Parathyroid adenoma (tissue), 2 donors: ENCODE results near the gene RASSF9.

Experiments used
- H2AFZ ChIP-seq: fragments of 300-600 bp; sonication (generic); one replicate; pipeline ENCODE4 v1.7.0; 2017; ENCODE audit warnings: antibody characterized with exemption, mild to moderate bottlenecking
- H3K27ac ChIP-seq: fragments of 300-600 bp; sonication (generic); one replicate; pipeline ENCODE4 v1.7.0; 2017
- H3K27me3 ChIP-seq: fragments of 300-600 bp; sonication (generic); one replicate; pipeline ENCODE4 v1.7.0; 2017; ENCODE audit warnings: low read length; ENCODE audit not compliant: control insufficient read depth, insufficient read depth
- H3K36me3 ChIP-seq: fragments of 300-600 bp; sonication (generic); one replicate; pipeline ENCODE4 v1.7.0; 2017; ENCODE audit warnings: low read length; ENCODE audit not compliant: control insufficient read depth, insufficient read depth
- H3K4me1 ChIP-seq: fragments of 300-600 bp; sonication (generic); one replicate; pipeline ENCODE4 v1.7.0; 2017; ENCODE audit warnings: control low read depth
- H3K4me2 ChIP-seq: fragments of 300-600 bp; sonication (generic); one replicate; pipeline ENCODE4 v1.7.0; 2017; ENCODE audit warnings: low read length
- H3K4me3 ChIP-seq: fragments of 300-600 bp; sonication (generic); one replicate; pipeline ENCODE4 v1.7.0; 2017; ENCODE audit warnings: low read depth, low read length
- H3K79me2 ChIP-seq: fragments of 300-600 bp; sonication (generic); one replicate; pipeline ENCODE4 v1.7.0; 2017; ENCODE audit warnings: control low read depth
- H3K9ac ChIP-seq: fragments of 300-600 bp; sonication (generic); one replicate; pipeline ENCODE4 v1.7.0; 2017; ENCODE audit warnings: mild to moderate bottlenecking
- H3K9me3 ChIP-seq: fragments of 300-600 bp; sonication (generic); one replicate; pipeline ENCODE4 v1.7.0; 2017; ENCODE audit warnings: low read length; ENCODE audit not compliant: control insufficient read depth
- TF ChIP-seq, protein P1 (sequence below): fragments of 300-600 bp; sonication (generic); IDR thresholded peaks from one replicate; pipeline ENCODE4 v1.7.0; 2017; ENCODE audit warnings: antibody characterized with exemption, mild to moderate bottlenecking
- donor health status: primary hyperparathyroidism.

RASSF9 gene

DNA sequence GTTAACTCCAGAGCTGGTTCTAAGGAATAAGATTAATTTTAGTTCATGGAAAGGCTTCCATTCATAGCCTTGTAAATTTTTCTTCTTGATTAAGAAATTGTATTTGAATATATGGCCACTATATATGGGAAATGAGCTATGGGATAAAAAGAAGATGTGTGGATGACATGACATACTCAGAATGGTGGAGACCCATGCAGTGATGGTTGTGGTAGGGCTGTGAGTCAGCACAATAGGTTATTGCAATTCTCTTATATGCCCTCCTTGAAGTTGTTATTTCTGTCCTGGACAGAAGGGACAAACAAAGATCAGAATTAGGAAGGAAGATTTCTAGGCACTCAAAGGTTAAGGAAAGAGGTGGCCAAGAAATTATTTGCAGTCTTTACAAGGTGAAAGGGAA is 21.5 kb downstream of the RASSF9 start:
- Histone ChIP-seq H3K79me2 (no peaks in the 10 kb centered on the region), H3K4me1 (no peaks in the 10 kb centered on the region), H3K4me2 (no peak overlapping the region), H3K4me3 (no peak overlapping the region), H3K9ac (no peak overlapping the region), H3K27me3 (no peaks in the 10 kb centered on the region), H2AFZ (no peak overlapping the region), H3K27ac (no peak overlapping the region), H3K36me3 (no peaks in the 10 kb centered on the region), H3K9me3 (no peaks in the 10 kb centered on the region)
- TF ChIP-seq, protein P1, sequence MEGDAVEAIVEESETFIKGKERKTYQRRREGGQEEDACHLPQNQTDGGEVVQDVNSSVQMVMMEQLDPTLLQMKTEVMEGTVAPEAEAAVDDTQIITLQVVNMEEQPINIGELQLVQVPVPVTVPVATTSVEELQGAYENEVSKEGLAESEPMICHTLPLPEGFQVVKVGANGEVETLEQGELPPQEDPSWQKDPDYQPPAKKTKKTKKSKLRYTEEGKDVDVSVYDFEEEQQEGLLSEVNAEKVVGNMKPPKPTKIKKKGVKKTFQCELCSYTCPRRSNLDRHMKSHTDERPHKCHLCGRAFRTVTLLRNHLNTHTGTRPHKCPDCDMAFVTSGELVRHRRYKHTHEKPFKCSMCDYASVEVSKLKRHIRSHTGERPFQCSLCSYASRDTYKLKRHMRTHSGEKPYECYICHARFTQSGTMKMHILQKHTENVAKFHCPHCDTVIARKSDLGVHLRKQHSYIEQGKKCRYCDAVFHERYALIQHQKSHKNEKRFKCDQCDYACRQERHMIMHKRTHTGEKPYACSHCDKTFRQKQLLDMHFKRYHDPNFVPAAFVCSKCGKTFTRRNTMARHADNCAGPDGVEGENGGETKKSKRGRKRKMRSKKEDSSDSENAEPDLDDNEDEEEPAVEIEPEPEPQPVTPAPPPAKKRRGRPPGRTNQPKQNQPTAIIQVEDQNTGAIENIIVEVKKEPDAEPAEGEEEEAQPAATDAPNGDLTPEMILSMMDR = no peak

DNA sequence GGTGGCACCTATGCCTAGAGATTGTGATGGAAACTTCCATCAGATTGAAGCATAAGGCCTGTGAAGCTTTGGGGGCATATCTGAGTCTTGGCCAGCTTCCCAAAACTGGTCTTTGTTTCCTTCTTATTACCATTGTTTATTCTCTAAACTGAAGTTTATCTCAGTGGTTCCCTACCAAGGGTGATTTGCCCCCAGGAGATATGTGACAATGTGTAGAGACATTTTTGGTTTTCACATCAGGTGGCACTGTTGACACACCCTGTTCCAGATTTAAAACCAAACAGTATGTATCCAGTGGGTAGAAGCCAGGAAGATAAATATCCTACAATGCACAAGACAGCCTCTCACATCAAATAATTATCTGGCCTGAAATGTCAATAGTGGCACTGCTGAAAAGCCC is 22.1 kb downstream of the RASSF9 start:
- H3K9me3 ChIP-seq = no peaks in the 10 kb centered on the region
- H3K4me2 ChIP-seq = no peak overlapping the region
- H3K9ac ChIP-seq = no peak overlapping the region
- TF ChIP-seq, protein P1 = no peak
- no peak overlapping the region for H3K4me3 ChIP-seq
- H3K4me1 ChIP-seq = no peaks in the 10 kb centered on the region
- no peaks in the 10 kb centered on the region for H3K36me3 ChIP-seq
- no peak overlapping the region for H3K27ac ChIP-seq
- no peaks in the 10 kb centered on the region for H3K27me3 ChIP-seq
- no peaks in the 10 kb centered on the region for H3K79me2 ChIP-seq
- no peak overlapping the region for H2AFZ ChIP-seq

DNA sequence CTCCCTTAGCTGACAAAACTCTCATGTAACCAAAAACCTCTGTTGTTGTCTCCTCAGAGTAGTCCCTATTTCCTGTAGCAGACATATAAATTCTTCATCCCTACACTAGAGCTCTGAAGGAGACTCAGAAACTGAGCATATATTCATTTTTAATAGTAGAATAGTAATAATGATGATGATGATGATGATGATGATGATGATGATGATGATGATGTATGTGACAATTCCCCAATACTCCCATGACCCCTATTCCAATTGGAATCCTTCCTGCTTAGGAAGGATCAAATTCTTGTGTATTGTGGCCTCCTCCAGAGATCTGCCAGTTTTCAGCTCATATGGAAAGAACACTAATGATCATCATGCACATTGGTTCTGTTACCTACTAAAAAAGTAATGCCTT is 26.7 kb downstream of the RASSF9 start:
- H3K9me3 ChIP-seq = no peaks in the 10 kb centered on the region
- TF ChIP-seq, protein P1 = no peak
- H2AFZ ChIP-seq = no peak overlapping the region
- H3K4me2 ChIP-seq = no peak overlapping the region
- no peaks in the 10 kb centered on the region for H3K36me3 ChIP-seq
- no peak overlapping the region for H3K27ac ChIP-seq
- no peaks in the 10 kb centered on the region for H3K79me2 ChIP-seq
- no peaks in the 10 kb centered on the region for H3K4me1 ChIP-seq
- H3K27me3 ChIP-seq = no peaks in the 10 kb centered on the region
- no peak overlapping the region for H3K9ac ChIP-seq
- no peak overlapping the region for H3K4me3 ChIP-seq

DNA sequence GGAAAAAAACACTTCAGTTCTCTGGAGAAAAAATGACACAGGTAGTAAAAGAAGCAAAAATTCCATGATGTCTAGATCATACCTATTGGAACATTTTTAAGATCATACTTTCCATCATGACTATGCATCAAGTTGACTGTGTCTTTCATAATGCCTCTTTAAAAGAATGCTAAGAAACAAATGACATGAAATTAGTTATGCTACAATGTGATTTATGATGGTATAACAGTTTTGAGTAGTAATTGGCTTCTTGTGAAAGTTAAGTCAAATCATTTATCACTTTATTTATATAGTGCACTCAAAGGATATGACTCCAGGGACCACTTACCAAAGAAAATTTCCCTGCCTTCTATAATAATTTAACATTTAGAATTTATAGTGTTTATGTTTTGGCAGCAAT is 28.5 kb downstream of the RASSF9 start:
- Histone ChIP-seq H3K27ac (no peak overlapping the region), H3K4me2 (no peak overlapping the region), H3K4me1 (no peaks in the 10 kb centered on the region), H3K36me3 (no peaks in the 10 kb centered on the region), H3K9ac (no peak overlapping the region), H3K27me3 (no peaks in the 10 kb centered on the region), H3K4me3 (no peak overlapping the region), H2AFZ (no peak overlapping the region), H3K79me2 (no peaks in the 10 kb centered on the region), H3K9me3 (no peaks in the 10 kb centered on the region)
- TF ChIP-seq, protein P1 = no peak

DNA sequence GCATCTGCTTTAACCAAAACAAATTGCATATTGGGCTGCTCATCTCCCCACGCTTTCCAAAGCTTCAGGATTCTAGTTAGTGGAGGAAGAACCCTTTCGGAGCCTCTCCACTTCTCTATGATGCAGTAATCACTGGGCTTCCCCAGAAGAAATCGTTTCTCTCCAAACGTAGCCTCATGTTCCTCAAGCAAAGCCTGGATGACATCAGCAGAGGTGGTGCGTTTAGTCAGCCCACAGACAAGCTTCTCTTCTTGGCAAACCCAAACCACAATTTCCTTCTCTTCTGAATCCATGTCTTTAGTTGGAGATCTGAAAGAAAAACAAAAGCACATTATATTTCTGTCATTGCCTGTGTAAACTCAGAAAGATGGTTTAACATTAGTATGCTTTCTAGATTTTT is 30.6 kb downstream of the RASSF9 start:
- H3K4me2 ChIP-seq = no peak overlapping the region
- no peak overlapping the region for H3K27ac ChIP-seq
- H3K4me3 ChIP-seq = no peak overlapping the region
- H3K9ac ChIP-seq = no peak overlapping the region
- no peaks in the 10 kb centered on the region for H3K27me3 ChIP-seq
- no peaks in the 10 kb centered on the region for H3K79me2 ChIP-seq
- no peak overlapping the region for H2AFZ ChIP-seq
- H3K4me1 ChIP-seq = no peaks in the 10 kb centered on the region
- H3K9me3 ChIP-seq = no peaks in the 10 kb centered on the region
- no peaks in the 10 kb centered on the region for H3K36me3 ChIP-seq
- TF ChIP-seq, protein P1 = no peak
